Stimulated activated CD4-positive, alpha-beta T cell treated with anti-CD3 and anti-CD28 coated beads, Interleukin-15, amount 100 ng/mL, for 48 hours (primary cell): Measurements from ENCODE around the gene FUT6.

ENCODE experiments used
- DNase-seq, 2 donors: peaks; one replicate each; pipeline ENCODE4 v3.0.0-alpha.2; 2020; ENCODE audit warnings: low read depth in 2 of 2

Gene FUT6

GRCh38 chr19:5827891-5828660 lies 11.4 kb downstream of the FUT6 start:
- peak; percentile 89 to 97 for DNase-seq

- no peak for DNase-seq
Measured at GRCh38 chr19:5827342-5827890, 12.1 kb downstream of the FUT6 start.

- DNase-seq, result no peak
Measured at GRCh38 chr19:5826531-5827341, 12.8 kb downstream of the FUT6 start.

- DNase-seq, result no peak
Measured at GRCh38 chr19:5825178-5825577, 14.3 kb downstream of the FUT6 start.

- no peak for DNase-seq
Measured at GRCh38 chr19:5824751-5825150, 14.8 kb downstream of the FUT6 start.

- DNase-seq, result no peak
Measured at GRCh38 chr19:5823579-5824281, 15.8 kb downstream of the FUT6 start.

GRCh38 chr19:5822181-5822844 lies 17.2 kb downstream of the FUT6 start:
- DNase-seq, result no peak

GRCh38 chr19:5821521-5822180 lies 17.9 kb downstream of the FUT6 start:
- DNase-seq, result no peak

GRCh38 chr19:5820785-5821184 lies 18.7 kb downstream of the FUT6 start:
- no peak for DNase-seq

GRCh38 chr19:5818594-5818993 lies 20.9 kb downstream of the FUT6 start:
- no peak for DNase-seq

- no peak for DNase-seq
Measured at GRCh38 chr19:5817218-5817617, 22.3 kb downstream of the FUT6 start.

- no peak for DNase-seq
Measured at GRCh38 chr19:5814852-5815246, 24.7 kb downstream of the FUT6 start.

- DNase-seq, result no peak
Measured at GRCh38 chr19:5814123-5814851, 25.2 kb downstream of the FUT6 start.

GRCh38 chr19:5811117-5811516 lies 28.4 kb downstream of the FUT6 start:
- no peak for DNase-seq

- DNase-seq, result no peak
Measured at GRCh38 chr19:5809469-5809868, 30.0 kb downstream of the FUT6 start.

- no peak for DNase-seq
Measured at GRCh38 chr19:5809053-5809452, 30.4 kb downstream of the FUT6 start.

GRCh38 chr19:5808120-5808816 lies 31.2 kb downstream of the FUT6 start:
- DNase-seq, result no peak

- DNase-seq, result no peak
Measured at GRCh38 chr19:5806905-5807304, 32.6 kb downstream of the FUT6 start.

GRCh38 chr19:5806133-5806489 lies 33.4 kb downstream of the FUT6 start:
- DNase-seq, result no peak
